DND-41 (cell line): ENCODE measurements around the gene ANKRD26.

Source experiments
- ATAC-seq: fragments of 200-7000 bp; cut with Tn5 transposase; 3 replicates; pipeline ENCODE4 v1.9.1; 2021; ENCODE audit warnings: low read depth; ENCODE audit not compliant: insufficient read depth
- DNase-seq: peaks from one replicate; pipeline ENCODE4 v3.0.0-alpha.2; 2020
- H2AFZ ChIP-seq: 2 replicates; pipeline ENCODE4 v1.6.0; 2012; ENCODE audit warnings: low read depth, low read length
- H3K27ac ChIP-seq: 2 replicates; pipeline ENCODE4 v1.5.1; 2012; ENCODE audit warnings: low read length, inconsistent platforms
- H3K27me3 ChIP-seq: fragments of 200-600 bp; sonication (generic); 2 replicates; pipeline ENCODE4 v1.6.0; 2012; ENCODE audit warnings: low read length, mild to moderate bottlenecking, inconsistent platforms; ENCODE audit not compliant: insufficient read depth, poor library complexity
- H3K36me3 ChIP-seq: 2 replicates; pipeline ENCODE4 v1.5.1; 2012; ENCODE audit warnings: low read length, inconsistent platforms; ENCODE audit not compliant: insufficient read depth
- H3K4me1 ChIP-seq: 2 replicates; pipeline ENCODE4 v1.5.1; 2012; ENCODE audit warnings: mild to moderate bottlenecking, low read length; ENCODE audit not compliant: insufficient read depth
- H3K4me2 ChIP-seq: 2 replicates; pipeline ENCODE4 v1.6.0; 2012; ENCODE audit warnings: mild to moderate bottlenecking, moderate library complexity, low read length, inconsistent platforms; ENCODE audit not compliant: insufficient read depth
- H3K4me3 ChIP-seq, 2 experiments: fragments of 200-600 bp in 1 of 2; shearing (Covaris generic) in 1 of 2; 2 replicates each; pipeline ENCODE4 v1.5.1; 2012 to 2016; ENCODE audit warnings: inconsistent platforms in 2 of 2, low read length in 2 of 2, mild to moderate bottlenecking in 2 of 2, low read depth in 1 of 2, moderate library complexity in 1 of 2
- H3K79me2 ChIP-seq: 2 replicates; pipeline ENCODE4 v1.6.0; 2012; ENCODE audit warnings: low read length, inconsistent platforms; ENCODE audit not compliant: insufficient read depth
- H3K9ac ChIP-seq: 2 replicates; pipeline ENCODE4 v1.6.0; 2012; ENCODE audit warnings: low read depth, mild to moderate bottlenecking, inconsistent platforms, low read length, moderate library complexity
- H3K9me3 ChIP-seq: 2 replicates; pipeline ENCODE4 v1.5.1; 2012; ENCODE audit warnings: low read length, moderate library complexity, mild to moderate bottlenecking, inconsistent platforms; ENCODE audit not compliant: insufficient read depth, severe bottlenecking
- H4K20me1 ChIP-seq: 2 replicates; pipeline ENCODE4 v1.6.0; 2012; ENCODE audit warnings: low read length; ENCODE audit not compliant: insufficient read depth
- EZH2 ChIP-seq: IDR thresholded peaks from 3 replicates; pipeline ENCODE4 v1.6.1; 2012; ENCODE audit warnings: borderline replicate concordance, low read depth, mild to moderate bottlenecking, moderate library complexity, low read length, inconsistent platforms; ENCODE audit not compliant: severe bottlenecking
- TF ChIP-seq, protein P1 (sequence below): IDR thresholded peaks from 2 replicates; pipeline ENCODE4 v1.5.1; 2012; ENCODE audit warnings: borderline replicate concordance, low read length, moderate library complexity, mild to moderate bottlenecking; ENCODE audit not compliant: poor library complexity, severe bottlenecking; ENCODE audit errors: extremely low read depth

ANKRD26 gene

DNA sequence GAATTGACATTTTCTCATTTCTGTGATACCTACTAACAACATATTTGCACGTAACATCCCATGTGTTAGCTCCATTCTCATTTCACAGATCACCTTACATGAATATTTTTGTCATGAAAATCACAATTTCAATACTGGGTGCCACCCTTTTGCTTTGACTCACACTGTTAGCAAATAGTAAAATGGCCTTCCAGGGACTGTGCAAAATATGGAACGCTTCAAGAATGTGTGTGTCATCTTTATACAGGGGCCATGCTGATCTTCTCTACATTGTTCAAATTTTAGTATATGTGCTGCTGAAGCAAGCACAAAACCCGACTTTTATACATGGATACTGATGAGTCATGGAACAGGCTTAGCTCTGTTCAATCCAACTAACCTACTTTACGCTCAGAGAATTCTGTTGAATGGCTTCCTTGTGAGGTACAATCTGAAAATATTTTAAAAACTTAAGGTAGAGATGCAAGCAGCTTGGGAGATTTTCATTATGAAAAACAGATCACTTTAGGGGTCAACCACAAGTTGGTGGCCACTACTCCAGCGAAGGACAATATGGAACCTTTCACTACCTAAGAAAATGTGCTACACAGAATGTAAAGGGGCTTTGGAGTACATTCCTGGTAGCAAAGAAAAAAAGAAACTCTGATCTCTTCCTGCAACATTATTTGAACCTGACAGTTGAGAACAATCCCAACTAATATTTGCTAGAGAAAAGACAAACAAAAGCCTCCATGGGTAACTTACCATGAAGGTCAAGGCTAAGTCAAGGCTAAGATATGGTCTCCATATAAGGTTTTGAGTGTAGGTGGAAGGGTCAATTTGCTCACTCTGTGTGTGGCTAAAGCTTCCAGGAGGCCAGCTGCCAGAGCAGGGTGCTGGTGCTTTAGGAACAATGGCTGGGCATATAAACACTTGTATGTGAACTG, 11.9 kb downstream of the ANKRD26 start:
- DNase-seq, result no peak
- Histone ChIP-seq H3K4me3 (no peak overlapping the region), H3K27ac (no peak overlapping the region), H4K20me1 (no peaks in the 10 kb centered on the region), H3K9ac (no peak overlapping the region), H3K27me3 (no peaks in the 10 kb centered on the region), H3K4me1 (no peaks in the 10 kb centered on the region), H3K9me3 (no peaks in the 10 kb centered on the region), H3K79me2 (no peaks in the 10 kb centered on the region), H3K36me3 (peaks cover 45% of the 10 kb centered on the region), H2AFZ (no peak overlapping the region), H3K4me2 (no peak overlapping the region)
- ATAC-seq, result no peak
- TF ChIP-seq EZH2, result no peak
- TF ChIP-seq, protein P1, sequence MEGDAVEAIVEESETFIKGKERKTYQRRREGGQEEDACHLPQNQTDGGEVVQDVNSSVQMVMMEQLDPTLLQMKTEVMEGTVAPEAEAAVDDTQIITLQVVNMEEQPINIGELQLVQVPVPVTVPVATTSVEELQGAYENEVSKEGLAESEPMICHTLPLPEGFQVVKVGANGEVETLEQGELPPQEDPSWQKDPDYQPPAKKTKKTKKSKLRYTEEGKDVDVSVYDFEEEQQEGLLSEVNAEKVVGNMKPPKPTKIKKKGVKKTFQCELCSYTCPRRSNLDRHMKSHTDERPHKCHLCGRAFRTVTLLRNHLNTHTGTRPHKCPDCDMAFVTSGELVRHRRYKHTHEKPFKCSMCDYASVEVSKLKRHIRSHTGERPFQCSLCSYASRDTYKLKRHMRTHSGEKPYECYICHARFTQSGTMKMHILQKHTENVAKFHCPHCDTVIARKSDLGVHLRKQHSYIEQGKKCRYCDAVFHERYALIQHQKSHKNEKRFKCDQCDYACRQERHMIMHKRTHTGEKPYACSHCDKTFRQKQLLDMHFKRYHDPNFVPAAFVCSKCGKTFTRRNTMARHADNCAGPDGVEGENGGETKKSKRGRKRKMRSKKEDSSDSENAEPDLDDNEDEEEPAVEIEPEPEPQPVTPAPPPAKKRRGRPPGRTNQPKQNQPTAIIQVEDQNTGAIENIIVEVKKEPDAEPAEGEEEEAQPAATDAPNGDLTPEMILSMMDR, result no peak

DNA sequence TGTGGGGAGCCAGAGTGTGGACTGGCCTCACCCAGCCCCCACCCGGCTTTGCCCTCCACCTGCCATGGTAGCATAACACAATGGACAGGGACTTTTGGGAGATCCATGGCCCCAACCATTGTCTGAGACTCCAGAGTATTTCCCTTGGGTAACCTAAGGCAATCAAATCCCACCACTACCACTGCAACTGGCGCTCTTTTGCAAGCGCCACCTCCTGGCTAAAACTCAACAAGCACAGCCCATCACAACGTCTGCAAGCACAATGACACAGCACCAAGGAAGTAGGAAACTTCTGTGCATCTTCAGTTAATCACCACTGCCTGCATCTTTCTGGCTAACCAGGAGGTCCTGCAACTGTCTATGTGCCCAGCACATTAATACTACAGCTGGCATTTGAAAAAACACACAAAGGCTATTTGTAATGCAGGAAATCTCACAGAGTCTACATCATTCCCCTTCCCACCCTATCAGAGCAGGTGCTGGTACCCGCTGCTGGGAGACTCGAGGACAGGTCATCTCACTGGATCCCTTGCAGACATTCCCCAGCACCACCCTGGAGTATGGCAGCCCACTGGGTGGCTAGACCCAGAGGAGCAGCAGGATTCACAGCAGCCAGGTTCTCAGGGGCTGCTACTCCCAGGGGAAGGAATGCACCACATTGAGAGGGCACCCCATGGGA, 27.7 kb downstream of the ANKRD26 start:
- H4K20me1 ChIP-seq, result no peaks in the 10 kb centered on the region
- H3K27ac ChIP-seq, result no peak overlapping the region
- 0 out of 3 replicates have a peak, but pooled peaks have one; percentile 33 for ATAC-seq
- no peak overlapping the region for H3K9ac ChIP-seq
- H3K4me2 ChIP-seq, result no peak overlapping the region
- peaks cover 53% of the 10 kb centered on the region for H3K36me3 ChIP-seq
- H3K27me3 ChIP-seq, result no peaks in the 10 kb centered on the region
- no peak overlapping the region for H3K4me3 ChIP-seq
- DNase-seq, result peak; percentile 16
- peaks cover 5% of the 10 kb centered on the region; the same call in 1 of the 2 replicates for H3K79me2 ChIP-seq
- no peaks in the 10 kb centered on the region for H3K4me1 ChIP-seq
- H2AFZ ChIP-seq, result no peak overlapping the region
- TF ChIP-seq, protein P1, result peak; percentile 36
- TF ChIP-seq EZH2, result no peak
- no peaks in the 10 kb centered on the region for H3K9me3 ChIP-seq

DNA sequence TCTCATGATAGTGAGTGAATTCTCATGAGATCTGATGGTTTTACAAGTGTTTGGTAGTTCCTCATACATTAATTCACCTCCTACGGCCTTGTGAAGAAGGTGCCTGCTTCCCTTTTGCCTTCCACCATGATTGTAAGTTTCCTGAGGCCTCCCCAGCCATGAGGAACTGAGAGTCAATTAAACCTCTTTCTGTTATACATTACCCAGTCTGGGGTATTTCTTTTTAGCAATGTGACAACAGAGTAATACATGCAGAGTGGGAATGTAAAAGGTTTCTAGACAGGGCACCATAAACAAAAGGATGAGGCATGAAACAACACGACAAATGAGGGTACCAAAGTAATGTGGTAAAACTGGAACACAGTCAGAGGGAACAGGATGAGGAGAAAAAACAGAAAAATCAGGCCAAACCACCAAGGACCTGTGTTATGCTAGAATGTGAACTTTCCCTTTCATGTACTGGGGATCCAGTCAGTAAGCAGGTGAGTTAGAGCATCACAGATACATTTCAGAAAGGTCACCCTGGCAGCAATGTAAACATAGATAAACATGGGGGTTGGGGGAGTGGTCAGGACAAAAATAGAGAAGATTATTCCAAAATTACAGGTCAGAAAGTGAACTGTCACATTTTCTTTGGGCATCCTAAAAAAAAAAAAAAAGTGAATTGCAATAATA, 31.9 kb downstream of the ANKRD26 start:
- Histone ChIP-seq H4K20me1 (no peaks in the 10 kb centered on the region), H2AFZ (no peak overlapping the region), H3K27me3 (no peaks in the 10 kb centered on the region), H3K4me1 (no peaks in the 10 kb centered on the region), H3K9ac (no peak overlapping the region), H3K9me3 (no peaks in the 10 kb centered on the region), H3K79me2 (peaks cover 5% of the 10 kb centered on the region; the same call in 1 of the 2 replicates), H3K4me3 (no peak overlapping the region), H3K4me2 (no peak overlapping the region), H3K27ac (no peak overlapping the region), H3K36me3 (peaks cover 56% of the 10 kb centered on the region)
- no peak for TF ChIP-seq EZH2
- TF ChIP-seq, protein P1, result no peak
- DNase-seq (no peak), ATAC-seq (no peak)
